Endometrium (tissue), 2 donors: ENCODE results near the gene CD58.

ENCODE experiments used
- FAIRE-seq: peaks from 2 replicates; lab custom pipeline; 2012; peaks lifted over from hg19 to GRCh38; lab: Jason Lieb, UNC
- donor health status: control.
- donor health status: control.

The CD58 gene

GRCh38 chr1:116508984-116509980 lies 61.5 kb downstream of the CD58 start:
- FAIRE-seq = no peak

DNA sequence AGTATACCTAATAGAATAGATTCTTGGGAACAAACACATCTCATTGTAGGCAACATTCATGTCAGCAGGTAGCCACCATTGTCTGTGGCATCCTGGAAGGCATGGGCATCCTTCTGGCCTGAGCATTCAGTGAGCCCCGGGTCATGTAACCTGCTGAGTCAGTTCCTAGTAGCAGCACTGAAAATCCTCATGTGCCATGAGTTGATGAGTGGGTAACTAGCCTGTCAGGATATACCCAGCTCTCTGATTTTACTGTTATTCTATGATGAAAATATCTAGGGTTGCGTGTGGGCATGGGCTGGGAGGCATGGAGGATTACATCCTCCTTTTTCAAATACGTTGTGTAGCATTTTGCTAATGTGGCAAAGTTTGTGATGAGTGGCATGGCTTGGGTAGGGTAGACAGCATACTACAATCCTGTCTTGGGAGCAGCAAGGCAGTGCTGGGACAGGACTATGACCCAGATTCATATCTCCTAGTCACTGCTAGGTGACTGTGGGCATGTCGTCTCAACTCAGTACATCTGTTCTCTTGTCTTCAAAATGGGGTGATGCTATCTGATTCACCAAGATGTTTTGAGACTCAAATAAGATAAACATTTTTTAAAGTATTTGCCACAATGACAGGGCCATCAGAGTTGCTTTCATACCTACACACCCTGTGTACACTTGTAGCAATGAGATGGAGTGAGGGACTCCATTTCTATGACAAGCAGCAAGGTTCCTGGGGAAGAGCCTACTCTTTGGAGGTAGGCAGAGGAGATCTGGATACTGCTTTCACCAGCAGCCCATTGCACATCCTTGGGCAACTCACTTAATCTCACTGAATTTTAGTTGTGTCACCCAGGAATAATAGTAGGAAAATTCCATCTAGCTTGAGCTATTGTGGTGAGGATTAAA lies 62.5 kb downstream of the CD58 start:
- no peak for FAIRE-seq

GRCh38 chr1:116507631-116508030 lies 63.2 kb downstream of the CD58 start:
- FAIRE-seq = no peak

DNA sequence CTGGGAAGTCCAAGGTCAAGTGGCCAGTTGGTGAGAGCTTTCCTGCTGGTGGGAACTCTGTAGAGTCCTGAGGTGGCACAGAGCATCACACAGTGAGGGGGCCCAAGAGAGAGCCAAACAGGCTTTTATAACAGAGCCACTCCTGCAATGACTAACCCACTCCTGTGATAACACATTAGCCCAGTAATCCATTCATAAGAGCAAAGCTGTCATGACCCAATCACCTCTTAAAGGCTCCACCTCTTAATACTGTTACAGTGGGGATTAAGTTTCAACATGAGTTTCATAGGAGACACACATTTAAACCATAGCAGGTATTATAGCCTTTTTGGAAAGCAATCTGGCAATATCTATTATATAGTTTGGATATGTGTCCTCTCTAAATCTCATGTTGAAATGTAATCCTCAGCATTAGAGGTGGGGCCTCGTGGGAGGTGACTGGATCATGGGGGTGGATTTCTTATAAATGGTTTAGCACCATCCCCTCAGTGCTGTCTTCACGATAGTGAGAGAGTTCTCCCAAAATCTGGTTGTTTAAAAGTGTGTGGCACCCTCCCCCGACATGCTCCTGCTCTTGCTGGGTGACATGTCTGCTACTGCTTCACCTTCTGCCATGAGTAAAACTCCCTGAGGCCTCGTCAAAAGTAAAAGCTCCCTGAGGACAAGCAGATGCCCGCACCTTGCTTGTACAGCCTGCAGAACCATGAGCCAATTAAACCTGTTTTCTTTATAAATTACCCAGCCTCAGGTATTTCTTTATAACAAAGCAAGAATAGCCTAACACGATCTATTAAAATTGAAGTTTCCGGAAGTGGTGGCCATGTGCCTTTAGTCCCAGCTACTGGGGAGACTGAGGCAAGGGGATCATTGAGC lies 64.5 kb downstream of the CD58 start:
- no peak for FAIRE-seq

- FAIRE-seq = no peak
Observed at GRCh38 chr1:116504308-116505156, 66.3 kb downstream of the CD58 start.

- FAIRE-seq = no peak
Observed at GRCh38 chr1:116503546-116504307, 67.1 kb downstream of the CD58 start.

GRCh38 chr1:116502671-116503314 lies 68.0 kb downstream of the CD58 start:
- no peak for FAIRE-seq

DNA sequence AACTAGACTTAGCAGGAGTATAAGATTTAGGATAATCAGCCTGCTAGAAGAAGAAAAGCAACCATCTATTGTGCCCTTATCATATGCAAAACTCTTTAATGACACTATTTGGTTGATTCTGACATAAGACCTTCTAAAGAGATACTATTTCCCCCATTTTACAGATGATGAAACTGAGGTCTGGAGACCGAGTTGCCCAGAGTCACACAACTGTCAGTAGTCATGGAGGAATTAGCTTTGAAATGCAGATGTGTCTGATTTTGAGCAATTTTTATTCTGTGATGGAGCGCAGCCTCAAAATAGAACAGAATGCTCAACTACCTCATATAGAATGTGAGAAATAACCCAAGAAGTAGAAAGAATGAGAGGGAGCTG lies 69.0 kb downstream of the CD58 start:
- no peak for FAIRE-seq

DNA sequence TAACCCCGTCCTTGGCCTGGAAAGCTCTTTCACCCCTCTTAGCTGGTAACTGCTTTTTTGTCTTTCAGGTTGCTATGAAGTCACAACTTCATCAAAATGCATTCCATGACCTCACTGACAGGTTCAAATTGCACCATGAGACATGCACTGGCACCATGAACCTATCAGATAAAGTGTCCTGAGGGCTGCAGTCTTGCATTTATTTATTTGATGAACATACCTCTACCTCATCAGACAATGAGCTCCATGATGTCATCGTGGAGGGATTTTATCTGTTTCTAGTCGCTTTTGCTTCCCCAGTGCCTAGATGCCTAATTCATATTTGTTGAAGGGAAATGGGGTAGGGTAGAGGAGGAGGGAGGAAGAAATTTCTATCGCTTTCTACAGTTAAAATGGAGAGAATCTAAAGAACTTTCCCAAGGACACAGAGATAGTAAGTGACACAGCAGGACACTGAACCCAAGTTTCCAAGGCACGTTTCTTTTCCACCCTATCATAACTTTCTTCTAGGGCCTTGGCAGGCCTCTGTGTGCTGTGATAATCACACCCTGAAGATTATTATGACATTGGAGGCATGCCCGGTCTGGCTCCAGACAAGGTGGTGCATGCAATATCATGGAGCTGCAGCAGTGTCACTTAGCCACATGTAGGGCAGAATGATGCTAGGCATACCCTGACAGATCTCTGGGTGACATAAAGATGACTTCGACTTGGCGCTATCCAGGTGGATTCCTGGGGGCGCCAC lies 69.5 kb downstream of the CD58 start:
- FAIRE-seq = no peak

GRCh38 chr1:116498789-116499628 lies 71.8 kb downstream of the CD58 start:
- no peak for FAIRE-seq

DNA sequence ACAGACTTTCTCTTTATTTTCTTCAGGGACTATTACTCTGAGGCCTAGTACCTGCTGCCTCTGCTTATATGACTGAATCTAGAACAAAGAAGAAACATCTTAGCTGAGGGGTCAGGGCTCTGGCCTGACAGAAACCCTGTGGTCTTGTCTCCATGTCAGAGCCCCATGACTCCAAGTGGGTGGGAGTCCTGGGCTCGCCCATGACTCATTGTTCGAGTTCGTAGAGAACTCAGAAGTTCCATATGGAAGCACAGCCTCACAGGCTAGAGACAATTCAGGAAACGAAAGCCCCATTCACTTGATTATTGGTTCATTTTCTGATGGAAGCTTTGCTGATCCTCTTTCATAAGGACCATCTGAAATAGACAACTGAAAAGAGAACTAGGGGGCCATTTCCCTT lies 73.2 kb downstream of the CD58 start:
- FAIRE-seq = no peak

GRCh38 chr1:116496898-116497297 lies 73.9 kb downstream of the CD58 start:
- no peak for FAIRE-seq

DNA sequence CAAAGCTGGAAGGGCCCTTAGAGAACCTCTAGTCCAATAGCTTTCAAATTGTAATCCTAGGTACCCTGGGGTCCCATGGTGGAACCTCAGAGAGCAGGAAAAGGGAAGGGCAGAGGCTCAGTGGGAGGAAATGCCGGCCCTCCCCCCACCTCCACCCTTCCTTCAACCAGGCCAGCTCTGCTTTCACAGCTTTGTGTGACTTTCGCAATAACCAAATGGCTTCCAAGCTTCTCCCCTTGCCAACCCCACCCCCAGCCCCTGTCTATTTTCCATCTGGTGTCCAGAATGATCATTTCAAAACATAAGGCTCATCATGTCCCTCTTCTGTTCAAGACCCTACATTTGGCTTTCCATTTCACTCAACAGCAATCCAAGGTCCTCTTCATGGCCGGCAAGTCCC lies 74.4 kb downstream of the CD58 start:
- FAIRE-seq = no peak

- FAIRE-seq = no peak
Observed at GRCh38 chr1:116495535-116495934, 75.3 kb downstream of the CD58 start.

DNA sequence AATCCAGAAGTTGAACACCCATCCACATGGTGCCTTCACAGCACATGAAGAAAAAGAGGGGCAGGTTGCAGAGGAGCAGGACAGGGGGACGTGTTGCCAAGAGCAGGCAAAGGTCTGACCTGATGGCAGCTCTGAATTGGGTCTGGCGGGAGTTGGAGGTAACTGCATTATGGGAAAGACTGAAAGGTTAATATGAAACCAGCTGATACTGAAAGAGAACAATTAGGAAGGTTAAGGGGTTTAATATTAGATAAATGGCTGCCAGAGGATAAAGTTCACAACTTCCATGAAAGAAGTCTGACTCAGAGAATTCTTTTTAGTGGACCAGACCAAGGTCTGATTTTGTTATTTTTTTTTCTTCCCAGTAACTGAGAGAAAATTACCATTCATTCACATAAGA lies 76.1 kb downstream of the CD58 start:
- FAIRE-seq = no peak

GRCh38 chr1:116494353-116494692 lies 76.5 kb downstream of the CD58 start:
- no peak for FAIRE-seq

DNA sequence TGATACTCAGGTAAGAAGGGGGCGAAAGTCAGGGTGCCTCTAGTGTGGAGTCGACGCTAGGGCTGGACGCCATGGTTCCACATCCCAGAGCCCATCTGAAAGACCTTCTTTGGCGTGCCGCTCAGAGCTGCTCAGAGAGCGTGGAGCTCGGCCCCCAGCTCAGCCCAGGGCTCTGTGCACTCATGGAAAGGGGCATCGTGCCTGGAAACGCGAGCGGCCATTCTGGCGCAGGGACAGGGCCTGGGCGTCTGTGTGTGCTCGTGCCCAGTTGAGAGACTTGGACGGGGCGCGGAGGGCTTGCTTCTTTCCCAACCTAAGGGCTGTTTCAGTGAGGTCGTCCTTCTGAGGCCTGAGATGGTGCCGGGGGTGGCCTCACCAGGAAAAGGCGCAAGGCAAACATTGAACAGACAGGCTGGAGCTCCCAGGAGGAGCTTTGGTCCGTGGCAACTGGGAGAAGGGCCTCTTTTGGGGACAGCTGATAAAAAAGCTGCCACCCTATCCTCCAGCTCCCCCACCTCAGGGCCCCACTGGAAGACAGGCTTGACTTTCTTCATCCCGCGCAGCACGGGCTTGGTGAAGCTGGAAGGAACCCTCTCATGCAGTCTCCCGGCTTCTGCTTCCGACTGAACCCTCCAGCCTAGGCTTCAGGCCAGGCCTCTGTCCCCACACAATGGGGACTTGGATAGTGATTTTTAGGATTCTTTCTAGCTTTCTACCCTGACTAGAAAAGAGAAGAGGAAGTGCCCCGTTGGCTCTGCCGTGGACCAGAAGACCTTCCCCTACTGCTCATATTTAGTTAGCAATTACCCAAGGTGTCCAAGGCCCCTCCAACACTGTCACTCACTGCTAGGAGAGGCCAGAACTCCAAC lies 77.1 kb downstream of the CD58 start:
- no peak for FAIRE-seq
